Measurements from ENCODE around the gene XPA. TPM values are rescaled to one million over a fixed set of nuclear protein-coding genes. Genes with fewer than 3 reads are reported as not detected.

XPA gene
- polyA plus RNA-seq, 3 donors: 2.9 to 15.8 (median 15.4) TPM

GRCh38 chr9:97735070-97735600, 38.0 kb upstream of the XPA start:
- Mint-ChIP-seq H3K27ac (no peak overlapping the region), H3K36me3 (no peaks in the 10 kb centered on the region), H3K27me3 (ENCODE audit: low read depth in 3 of 3) (peaks cover 23 to 37% (median 27%) of the 10 kb centered on the region in 3 donors), H3K9me3 (peaks cover 0 to 9% (median 2%) of the 10 kb centered on the region in 7 donors), H3K4me3 (no peak overlapping the region), H3K4me1 (no peaks in the 10 kb centered on the region)
- H3K9ac ChIP-seq (ENCODE audit: insufficient read depth, low read length, poor library complexity, severe bottlenecking): no peak overlapping the region
- peaks cover 0 to 6% of the 10 kb centered on the region in 2 donors for H3K9me3 ChIP-seq (replicated peaks in 1 of 2; ENCODE audit: control insufficient read depth in 1 of 2, insufficient read depth in 1 of 2, low read length in 2 of 2)
- no peak overlapping the region for H3K4me2 ChIP-seq (replicated peaks; ENCODE audit: extremely low read depth, low read length, poor library complexity, severe bottlenecking)
- no peak for DNase-seq
- no peaks in the 10 kb centered on the region for H3K36me3 ChIP-seq (replicated peaks in 1 of 2; ENCODE audit: control insufficient read depth in 1 of 2, insufficient read depth in 2 of 2, low read length in 2 of 2)
- WGBS (ENCODE audit: insufficient coverage): 97% methylated on average over 5 of the region's 7 CpGs
- no peaks in the 10 kb centered on the region for H3K79me2 ChIP-seq (ENCODE audit: insufficient read depth, low read length)
- H2AFZ ChIP-seq (ENCODE audit: insufficient read depth, low read depth, low read length, poor library complexity, severe bottlenecking): no peak overlapping the region
- intact Hi-C loops (cut with micrococcal nuclease): no loop called here
- H3K4me3 ChIP-seq (replicated peaks in 1 of 3; ENCODE audit: low read depth in 2 of 3, low read length in 3 of 3): no peak overlapping the region
- no peaks in the 10 kb centered on the region for H4K20me1 ChIP-seq (ENCODE audit: insufficient read depth, low read length)
- TF ChIP-seq CTCF (IDR thresholded peaks at IDR 0.05): no peak
- H3K27ac ChIP-seq (ENCODE audit: low read depth in 1 of 2, low read length in 2 of 2): no peak overlapping the region
- H3K4me1 ChIP-seq (ENCODE audit: control insufficient read depth in 1 of 2, insufficient read depth in 2 of 2, low read length in 2 of 2): no peaks in the 10 kb centered on the region
- peaks cover 6 to 23% of the 10 kb centered on the region in 2 donors for H3K27me3 ChIP-seq (ENCODE audit: control insufficient read depth in 2 of 2, insufficient read depth in 2 of 2, low read length in 2 of 2)

DNA sequence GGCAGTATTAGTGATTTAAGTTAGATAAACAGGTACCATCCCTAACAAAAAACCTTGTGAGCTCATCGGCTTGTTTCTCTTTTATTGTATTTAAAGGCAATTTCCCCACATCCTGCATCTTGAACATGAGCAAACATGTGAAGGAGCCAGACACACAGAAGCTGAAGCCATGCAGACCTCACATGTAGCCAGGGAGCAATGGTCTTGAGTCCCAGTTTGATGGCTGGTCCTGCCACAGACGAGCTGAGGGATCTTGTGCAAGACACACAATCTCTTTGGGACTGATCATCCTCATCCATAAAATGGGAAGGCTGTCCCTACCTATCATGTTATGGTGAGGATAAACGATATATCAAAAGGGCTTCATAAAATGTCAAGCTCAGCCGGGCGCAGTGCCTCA, 29.6 kb upstream of the XPA start:
- H3K36me3 ChIP-seq (replicated peaks in 1 of 2; ENCODE audit: control insufficient read depth in 1 of 2, insufficient read depth in 2 of 2, low read length in 2 of 2): no peaks in the 10 kb centered on the region
- DNase-seq: no peak
- no peak overlapping the region for H3K9ac ChIP-seq (ENCODE audit: insufficient read depth, low read length, poor library complexity, severe bottlenecking)
- no peaks in the 10 kb centered on the region for H4K20me1 ChIP-seq (ENCODE audit: insufficient read depth, low read length)
- H3K9me3 ChIP-seq (replicated peaks in 1 of 2; ENCODE audit: control insufficient read depth in 1 of 2, insufficient read depth in 1 of 2, low read length in 2 of 2): no peaks in the 10 kb centered on the region
- TF ChIP-seq CTCF (IDR thresholded peaks at IDR 0.05): no peak
- H3K27ac ChIP-seq (ENCODE audit: low read depth in 1 of 2, low read length in 2 of 2): no peak overlapping the region
- no peak overlapping the region for H3K4me2 ChIP-seq (replicated peaks; ENCODE audit: extremely low read depth, low read length, poor library complexity, severe bottlenecking)
- intact Hi-C loops (cut with micrococcal nuclease): no loop called here
- Mint-ChIP-seq H3K9me3 (peaks cover 0 to 6% (median 0%) of the 10 kb centered on the region in 7 donors), H3K4me1 (no peaks in the 10 kb centered on the region), H3K4me3 (no peak overlapping the region), H3K36me3 (no peaks in the 10 kb centered on the region), H3K27me3 (ENCODE audit: low read depth in 3 of 3) (peaks cover 15 to 31% (median 31%) of the 10 kb centered on the region in 3 donors), H3K27ac (no peak overlapping the region)
- WGBS (ENCODE audit: insufficient coverage): 80% methylated on average over 2 of the region's 5 CpGs
- no peaks in the 10 kb centered on the region for H3K4me1 ChIP-seq (ENCODE audit: control insufficient read depth in 1 of 2, insufficient read depth in 2 of 2, low read length in 2 of 2)
- H2AFZ ChIP-seq (ENCODE audit: insufficient read depth, low read depth, low read length, poor library complexity, severe bottlenecking): no peak overlapping the region
- H3K4me3 ChIP-seq (replicated peaks in 1 of 3; ENCODE audit: low read depth in 2 of 3, low read length in 3 of 3): no peak overlapping the region
- H3K27me3 ChIP-seq (ENCODE audit: control insufficient read depth in 2 of 2, insufficient read depth in 2 of 2, low read length in 2 of 2): peaks cover 4 to 17% of the 10 kb centered on the region in 2 donors
- no peaks in the 10 kb centered on the region for H3K79me2 ChIP-seq (ENCODE audit: insufficient read depth, low read length)
